NOMO-1 treated with DMSO at 0.1 percent for 48 hours (cell line): Measurements from ENCODE around the gene UCK1.

Experiments
- DNase-seq: peaks from one replicate; lab custom pipeline; 2025; ENCODE audit not compliant: unreplicated experiment; lab: John Stamatoyannopoulos, UW

The UCK1 gene

DNA sequence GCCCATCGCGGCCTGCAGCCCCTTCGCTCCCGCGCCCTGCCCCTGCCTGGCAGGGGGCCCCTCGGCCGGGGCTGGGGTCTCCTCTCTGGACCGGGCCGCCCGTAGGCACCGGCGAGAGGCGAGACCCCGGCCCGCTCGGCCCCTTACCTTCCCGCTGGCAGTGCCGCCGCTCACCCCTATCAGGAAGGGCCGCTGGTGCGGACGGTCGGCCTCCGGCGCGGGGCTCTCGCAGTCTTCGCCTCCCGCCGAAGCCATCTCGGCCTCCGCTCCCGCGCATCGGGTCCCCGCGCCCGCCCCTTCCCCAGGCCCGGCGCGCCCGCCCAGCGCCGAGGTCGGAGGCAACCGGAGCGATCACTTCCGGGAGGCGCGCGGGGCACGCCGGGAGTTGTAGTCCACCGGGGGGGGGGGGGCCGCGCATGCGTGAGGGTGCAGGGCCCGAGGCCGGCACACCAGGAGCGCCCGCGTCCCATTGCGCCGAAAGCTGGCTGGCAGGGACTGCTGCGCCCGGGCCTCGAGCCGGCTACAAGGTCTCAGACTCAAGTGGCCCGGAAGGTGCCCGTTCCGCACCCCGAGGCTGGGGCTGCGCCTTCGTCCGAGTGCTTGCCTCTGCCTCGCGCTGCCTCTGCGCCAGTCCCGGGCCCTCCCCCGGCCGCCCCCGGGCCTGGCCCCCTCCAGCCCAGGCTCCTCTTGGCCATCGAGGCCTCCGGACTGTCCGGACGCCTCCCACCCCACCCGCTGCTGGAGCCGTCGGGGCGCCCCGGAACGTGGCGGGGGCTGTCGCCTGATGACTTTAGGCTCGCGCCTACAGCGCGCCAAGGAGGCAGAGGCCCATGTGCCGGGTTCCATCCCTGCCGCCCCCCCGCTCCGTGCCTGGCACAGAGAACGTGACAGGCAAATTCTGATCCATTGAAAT lies at the start of gene UCK1:
Gene UCK1, minus strand, starts transcription at position 344 of the 913 bp plus-strand sequence. Its CDS starts 89 bp downstream, at position 255.
- DNase-seq, result peak; percentile 59

DNA sequence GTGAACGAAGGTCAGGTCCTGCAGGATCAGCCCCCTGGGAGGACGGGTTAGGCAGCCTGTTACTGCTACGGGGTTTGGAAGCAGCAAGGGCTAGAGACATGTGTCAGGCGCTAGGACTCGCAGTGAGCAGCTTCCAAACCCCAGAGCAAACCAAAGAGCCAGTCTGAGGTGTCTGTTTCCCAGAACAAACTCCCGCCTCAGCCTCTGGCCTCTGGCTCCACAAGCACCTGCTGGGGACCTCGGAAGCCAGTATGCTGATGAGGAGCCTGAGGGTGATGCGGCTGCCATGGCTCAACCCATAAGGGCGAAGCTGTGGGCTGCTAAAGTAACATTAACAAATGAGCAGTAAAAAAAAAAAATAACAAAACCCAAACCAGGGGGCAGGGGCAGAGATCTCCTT lies 49.3 kb upstream of the UCK1 start:
- DNase-seq, result no peak

DNA sequence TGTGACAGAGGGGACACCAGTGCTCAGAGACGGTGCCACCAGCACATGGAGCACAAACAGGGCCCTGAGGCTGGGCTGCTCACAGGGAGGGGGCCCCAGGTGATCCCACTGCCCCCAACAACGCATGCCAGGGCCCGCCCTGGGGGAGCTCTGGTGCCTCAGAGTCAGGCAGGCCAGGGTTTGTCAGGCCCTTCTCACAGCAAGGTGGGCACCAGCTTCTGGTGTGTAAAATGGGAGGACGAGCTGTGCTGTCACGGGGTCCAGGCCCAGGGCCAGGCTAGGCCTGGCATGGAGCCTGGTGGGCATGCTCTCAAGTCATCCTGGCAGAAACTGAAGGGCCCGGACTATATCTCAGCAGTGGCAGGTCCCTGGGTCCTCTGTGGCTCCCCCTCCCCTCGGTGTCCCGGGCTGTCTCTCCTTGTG lies 48.7 kb upstream of the UCK1 start:
- no peak for DNase-seq

DNA sequence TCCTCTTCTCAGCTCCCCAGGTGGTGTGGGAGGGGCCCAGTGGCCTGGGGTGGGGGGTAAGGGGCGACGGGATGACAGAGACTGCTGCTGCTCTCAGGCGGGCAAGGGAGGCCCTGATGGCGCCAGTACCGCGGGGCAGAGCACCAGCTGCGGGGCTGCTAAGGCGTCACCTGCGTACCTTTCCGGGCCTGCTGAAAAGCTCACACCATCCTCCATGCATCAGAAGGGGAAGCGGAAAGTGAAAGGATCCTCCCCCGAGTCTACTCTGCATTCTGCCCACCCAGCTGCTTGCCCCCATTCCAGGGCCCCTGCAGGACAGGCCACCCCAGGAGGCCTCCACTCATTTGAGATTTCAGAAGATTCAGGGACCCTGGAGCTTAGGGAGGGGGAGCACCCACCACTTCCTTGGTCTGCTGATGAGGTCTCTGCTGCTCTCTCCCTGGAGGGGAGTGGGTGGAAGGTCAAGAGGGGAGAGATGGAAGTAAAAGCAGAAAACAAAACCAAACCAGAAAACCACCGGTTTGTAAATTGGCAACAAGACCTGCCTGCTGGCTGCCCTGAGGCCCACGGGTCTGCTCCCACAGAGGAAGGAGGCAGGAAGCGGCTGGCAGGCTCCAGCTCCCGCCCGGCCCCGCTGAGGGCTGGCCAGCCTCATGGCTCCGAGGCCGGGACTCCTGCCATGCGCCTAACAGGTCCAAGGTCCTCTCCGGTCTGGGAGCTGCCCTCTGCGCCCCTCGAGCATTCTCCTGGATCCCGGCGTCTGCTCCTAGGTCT lies 47.9 kb upstream of the UCK1 start:
- no peak for DNase-seq

DNA sequence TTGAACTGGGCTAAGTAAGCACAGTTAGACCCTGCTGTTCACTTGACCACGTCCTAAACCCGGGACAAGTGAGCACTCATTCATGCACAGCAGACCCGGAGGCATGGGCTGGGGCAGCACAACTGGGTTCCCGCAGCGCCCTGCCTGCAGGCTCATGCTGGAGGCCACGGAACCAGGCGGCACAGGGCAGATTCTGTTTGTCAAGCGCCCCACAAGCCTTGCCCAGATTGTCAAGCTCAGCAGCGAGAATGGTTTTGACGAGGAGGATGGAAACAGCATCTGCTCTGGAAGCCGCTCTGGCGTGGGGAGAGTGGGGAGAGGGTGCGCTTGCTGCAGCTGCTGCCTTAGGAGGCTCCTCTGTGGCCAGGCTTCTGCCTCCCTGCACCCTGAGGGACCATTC lies 47.0 kb upstream of the UCK1 start:
- no peak for DNase-seq

DNA sequence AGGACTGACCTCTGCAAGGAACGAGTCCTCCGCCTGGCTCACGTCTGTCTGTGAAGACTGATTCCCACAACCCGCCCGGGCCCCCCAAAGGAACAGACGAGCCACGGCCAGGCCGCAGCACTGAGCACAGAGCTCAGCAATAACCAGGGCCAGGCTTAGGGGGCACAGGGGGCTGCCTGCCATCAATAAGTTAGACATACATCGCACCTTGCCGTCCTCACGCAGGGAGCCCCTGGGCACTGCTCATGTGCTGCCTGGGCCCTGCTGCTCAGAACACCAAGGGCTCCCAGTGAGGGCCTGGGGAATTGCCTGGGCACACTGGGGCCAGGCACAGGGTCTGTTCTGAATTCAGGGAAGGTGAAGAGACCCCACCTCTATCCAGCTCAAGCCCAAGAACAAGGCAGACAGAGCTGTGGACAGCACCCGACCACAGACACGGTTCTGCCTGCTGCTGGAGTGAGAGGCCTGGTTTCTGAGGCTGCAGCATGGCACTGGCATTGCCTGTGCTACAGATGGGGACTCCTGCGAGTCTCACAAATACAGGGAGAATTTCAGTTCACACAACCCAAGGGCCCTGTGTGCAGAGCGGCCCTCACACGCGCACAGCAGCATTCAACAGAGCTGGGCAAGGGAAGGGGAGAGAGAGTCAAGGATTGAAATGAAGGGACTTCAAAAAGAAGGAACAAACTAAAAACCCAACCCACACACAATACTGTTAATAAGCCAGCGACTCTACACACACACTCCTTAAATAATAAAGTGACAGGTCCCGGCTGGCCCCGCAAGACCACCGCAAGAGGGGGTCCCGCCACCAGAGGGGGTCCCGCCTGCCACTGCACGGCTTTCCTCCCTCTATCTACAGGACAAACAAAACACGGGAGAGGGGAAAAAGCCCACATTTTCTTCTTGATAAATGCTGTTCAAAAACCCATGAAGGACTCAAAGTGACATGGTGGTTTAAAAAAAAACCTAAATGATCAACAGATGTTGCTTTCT lies 46.2 kb upstream of the UCK1 start:
- DNase-seq, result no peak

DNA sequence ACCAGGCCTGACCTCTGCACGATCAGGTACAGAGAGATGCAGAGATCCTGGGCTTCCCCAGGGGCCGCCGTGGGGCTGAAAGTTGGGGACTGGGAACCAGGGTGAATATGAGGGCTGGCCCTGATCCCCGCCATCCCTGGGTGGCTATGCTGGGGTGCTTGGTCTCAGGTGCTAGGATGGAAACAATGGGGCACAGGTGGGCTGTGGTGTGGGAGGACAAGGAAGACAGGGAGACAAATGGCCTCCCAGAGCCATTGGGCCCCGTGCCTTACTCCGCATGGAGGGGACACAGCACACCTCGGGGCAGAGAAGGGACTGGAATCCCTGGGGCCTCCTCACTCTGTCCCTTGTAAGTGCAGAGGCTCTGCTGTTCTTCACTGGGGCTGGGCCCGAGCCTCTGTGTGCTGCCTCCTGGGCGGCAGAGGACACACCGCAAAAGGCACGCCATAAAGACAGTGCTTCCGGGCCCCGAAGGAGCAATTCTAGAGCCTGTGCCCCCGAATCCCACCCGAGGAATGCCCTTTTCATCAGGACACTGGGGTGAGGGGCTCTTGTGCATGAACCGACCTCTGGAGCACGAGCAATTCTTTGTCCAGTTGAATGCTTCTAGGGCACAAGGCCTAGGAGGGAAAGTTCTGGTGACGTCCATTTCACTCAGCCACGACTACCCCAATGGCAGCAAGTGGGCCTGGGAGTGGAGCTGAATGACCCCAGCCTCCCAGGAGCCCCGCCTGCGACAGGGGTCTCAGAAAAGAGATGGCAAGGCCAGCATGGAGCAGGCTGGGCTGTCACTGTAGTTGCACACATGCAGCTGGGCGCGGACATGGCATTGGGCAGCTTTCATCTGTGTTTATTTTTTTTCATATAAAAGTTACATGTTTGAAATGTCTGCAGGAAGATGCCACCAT lies 45.1 kb upstream of the UCK1 start:
- no peak for DNase-seq

DNA sequence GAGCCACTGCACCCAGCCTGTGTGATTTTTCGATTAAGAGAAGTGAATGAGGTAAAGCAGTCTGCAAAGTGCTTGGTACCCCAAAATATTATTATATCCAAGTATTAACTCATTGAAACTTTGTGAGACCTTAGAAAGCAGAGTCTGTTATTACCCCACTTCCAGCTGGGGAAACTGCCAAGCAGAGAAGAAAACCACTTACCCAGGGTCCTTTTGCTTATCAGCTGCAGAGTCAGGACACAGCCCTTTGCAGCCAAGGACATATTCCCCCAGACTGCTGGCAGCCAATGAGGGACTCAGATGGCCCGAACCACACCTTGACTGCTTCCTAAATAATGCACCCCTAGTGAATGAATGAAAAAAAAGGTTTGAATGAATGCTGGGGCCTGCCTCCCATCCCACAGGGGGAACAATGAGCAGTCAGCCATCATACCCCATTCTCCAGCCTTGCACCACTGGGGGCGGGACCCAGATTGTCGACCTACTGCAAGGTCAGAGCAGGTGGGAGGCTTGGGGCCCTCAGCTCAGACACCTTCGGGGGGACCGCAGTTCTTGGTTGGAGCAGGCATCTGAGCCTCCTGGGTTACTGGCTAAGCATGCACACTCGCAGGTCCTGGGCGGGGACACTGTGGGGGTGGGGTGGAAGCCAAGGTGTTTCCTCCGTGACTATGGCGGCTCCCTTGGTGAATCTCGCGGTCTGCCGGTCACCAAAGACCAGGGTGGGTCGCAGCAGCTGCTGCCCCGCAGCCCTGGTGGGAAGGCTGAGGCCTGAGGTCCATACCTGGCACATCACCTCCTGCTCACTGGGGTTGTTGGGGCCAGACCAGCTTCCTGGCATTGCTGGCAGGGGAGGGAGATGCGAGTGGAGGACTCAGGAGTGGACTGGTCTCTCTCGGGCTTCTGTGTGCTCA lies 43.9 kb upstream of the UCK1 start:
- no peak for DNase-seq

DNA sequence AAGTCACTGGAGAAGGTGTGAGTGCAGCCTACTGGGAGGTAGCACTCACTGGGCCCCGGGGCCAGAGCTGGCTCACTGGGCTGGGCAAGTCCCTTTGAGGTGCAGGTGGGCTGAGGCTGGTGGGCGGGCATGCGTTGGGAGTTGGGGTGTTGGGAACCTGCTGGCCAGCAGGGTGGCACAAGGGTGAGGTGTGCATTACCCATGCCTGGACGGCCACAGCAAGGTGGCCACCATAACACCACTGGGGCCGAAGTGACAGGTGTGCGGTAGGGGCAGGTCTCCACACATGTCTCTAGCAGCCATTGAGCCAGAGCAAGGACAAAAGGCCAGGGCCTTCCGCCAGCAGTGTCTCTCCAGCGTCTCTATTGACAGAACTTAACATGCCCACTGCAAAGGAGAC lies 36.8 kb upstream of the UCK1 start:
- DNase-seq, result no peak

DNA sequence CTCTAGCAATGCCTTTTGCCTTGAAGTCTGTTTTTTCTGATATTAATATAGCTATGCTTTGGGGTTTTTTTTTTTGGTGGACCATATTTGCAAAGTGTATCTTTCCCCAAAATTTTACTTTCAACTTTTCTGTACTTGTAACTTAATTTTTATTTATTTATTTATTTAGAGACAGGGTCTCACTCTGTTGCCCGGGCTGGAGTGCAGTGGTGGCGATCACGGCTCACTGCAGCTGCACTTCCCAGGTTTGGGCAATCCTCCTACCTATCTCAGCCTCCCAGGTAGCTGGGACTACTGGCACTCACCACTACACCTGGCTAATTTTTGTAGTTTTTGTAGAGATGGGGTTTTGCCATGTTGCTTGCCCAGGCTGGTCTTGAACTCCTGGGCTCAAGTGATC lies 35.1 kb upstream of the UCK1 start:
- no peak for DNase-seq

DNA sequence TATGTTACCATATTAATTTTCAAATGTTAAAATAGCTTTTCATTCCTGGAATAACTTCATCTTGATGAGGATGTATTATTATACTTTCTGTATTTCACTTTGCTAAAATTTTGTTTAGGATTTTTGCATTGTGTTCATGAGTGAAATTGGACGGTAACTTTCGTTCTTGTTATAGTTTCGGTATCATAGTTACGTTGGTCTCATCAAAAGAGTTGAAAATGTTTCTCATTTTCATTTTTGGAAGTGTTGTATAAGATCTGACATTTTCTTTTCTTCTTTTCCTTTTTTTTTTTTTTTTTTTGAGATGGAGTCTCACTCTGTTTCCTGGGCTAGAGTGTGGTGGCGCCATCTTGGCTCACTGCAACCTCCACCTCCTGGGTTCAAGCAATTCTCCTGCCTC lies 34.3 kb upstream of the UCK1 start:
- no peak for DNase-seq

DNA sequence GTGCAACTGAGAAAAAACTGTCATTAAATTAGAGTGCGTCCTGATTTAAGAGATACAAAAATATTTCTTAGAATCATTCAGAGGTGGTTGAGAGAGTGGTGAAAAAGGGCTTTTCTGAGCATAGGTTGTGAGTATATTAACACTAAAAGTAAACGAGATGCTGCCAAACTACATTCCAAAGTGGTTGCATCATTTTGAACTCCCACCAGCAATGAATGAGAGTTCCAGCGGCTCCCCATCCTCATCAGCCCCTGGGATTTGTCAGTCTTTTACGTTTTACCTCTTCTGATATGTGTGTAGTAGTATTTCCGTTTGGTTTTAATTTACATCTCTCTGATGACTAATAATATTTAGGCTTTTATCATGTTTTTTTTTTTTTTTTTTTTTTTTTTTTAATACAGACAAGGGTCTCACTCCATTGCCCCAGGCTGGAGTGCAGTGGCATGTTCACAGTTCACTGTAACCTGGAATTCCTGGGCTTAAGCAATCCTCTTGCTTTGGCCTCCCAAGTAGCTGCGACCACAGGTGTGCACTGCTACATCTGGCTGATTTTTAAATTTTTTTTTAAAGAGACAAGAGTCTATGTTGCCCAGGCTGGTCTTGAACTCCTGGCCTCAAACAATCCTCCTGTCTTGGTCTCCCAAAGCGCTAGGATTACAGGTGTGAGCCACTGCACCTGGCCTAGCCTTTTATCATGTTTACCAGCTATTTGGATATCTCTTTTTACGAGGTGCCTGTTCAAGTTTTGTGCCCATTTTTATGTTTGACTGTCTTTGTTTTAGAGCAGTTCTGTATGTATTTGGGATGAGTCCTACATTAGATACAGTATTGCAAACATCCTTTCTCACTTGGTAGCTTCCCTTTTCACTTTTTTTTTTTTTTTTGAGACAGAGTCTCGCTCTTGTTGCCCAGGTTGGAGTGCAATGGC lies 31.2 kb upstream of the UCK1 start:
- no peak for DNase-seq

DNA sequence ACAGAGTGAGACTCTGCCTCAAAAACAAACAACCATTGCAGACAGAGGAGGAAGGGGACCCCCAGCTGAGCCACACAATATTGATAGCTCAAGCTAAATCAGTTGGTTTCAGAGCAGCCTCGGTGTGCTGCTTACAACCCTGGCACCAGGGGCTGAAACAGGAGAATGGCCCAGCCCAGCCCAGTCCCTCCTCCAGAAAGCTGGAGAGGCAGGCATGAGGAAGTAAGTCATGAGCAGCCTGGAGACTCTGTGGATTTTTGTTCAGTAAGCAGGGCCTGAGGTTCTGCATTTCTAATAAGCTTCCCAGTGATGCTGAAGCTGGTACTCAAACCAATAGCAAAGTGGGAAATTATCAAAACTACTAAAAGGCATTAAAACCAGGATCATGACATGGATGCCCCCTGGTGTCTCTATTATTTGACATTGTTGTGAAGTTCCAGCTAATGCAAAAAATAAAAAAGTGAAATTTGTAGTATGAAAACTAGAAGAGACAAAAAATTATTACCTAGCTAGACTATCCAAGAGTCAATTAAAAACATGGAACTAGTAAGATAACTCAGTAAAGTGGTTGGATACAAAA lies 28.4 kb upstream of the UCK1 start:
- DNase-seq, result no peak

DNA sequence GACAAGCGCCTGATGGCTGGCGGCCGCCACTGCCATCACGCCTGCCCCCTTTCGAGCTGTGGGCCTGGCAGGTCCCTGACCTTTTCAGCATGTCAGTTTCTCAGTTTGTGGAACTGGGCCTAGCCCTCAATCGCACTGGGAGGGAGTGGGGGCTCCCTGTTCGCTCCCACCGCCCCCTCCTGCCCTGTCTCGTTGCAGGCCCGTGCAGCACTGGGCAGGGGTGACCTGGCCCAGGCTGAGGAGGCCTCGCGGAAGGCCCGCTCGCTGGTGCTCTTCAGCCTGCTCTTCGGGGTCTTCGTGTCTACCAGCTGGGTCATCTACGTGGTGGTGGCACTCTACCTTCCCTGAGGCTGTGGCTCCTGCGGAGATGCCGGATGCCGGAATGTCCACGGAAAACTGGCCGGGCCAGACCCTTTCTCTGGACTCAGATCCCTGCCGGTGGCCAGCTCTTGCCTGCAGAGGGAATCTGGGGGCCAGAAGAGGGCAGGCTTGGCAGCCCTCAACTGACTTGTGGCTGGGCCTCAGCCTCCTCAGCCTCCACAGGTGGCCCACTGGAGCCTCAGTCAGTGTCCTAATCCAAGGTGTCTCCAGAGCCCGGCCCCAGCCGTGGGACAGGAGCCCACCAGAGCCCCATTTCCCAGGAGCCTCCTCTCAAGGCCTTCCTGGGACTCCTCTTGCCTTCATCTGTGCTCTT lies 26.9 kb upstream of the UCK1 start:
- no peak for DNase-seq

DNA sequence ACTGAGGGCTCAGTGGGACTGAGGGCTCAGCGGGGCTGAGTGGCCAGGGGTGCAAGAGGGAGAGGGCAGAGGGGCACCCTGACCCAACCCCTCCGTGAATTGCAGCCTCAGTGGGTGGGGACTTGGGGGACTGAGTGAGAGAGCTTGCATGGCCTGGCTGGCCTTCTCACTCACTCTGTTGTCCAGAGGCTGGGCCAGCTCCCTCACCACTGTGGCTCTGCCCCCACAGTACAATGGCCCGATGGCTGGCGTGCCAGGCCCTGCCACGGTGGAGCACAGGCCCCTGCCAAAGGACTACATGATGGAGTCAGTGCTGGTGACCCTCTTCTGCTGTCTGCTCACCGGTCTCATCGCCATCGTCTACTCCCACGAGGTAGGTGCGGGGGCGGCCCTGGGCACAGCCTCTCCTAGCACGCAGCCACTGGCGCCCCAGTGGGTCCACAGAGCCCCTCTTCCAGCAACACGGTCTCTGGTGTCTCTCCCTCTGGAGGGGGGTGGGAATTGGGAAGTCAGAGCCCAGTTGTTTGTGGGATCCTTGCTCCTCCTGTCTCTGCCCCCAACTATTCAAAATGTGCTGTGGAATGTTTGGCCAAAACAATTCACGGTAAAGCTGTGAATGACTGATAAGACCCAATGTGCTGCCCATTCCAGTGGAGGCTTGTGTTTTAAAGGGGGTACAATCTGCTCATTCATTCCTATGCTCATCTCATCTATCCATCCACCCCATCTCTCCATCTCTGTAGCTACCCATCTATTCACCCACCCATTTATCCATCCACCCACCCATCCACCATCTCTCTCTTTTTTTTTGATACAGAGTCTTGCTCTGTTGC lies 25.0 kb upstream of the UCK1 start:
- DNase-seq, result no peak

DNA sequence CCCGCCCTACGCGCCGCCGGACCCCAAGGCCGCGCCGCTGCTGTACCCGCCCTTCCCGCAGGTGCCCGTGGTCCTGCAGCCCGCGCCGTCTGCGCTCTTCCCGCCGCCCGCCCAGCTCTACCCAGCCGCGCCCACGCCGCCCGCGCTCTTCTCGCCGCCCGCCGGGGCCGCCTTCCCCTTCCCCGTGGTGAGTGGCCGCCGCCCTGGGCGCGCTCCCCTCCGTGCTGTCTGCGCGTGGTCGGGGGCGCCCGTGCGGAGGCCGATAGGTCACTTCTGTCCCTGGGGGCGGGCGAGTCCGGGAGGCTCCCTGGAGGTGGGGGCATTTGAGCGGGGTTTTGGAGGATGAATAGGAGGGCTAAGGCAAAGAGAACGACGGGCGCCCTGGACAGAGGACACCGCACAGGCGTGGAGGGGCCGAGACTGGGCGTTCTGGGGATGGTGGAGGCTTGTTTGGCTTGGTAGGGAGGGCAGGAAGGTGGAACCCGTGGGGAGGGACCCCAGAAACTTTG lies 23.8 kb upstream of the UCK1 start:
- no peak for DNase-seq
